Body of pancreas (tissue), 4 donors: ENCODE measurements around the gene ANKS1B.

Experiments used
- CTCF ChIP-seq, 7 experiments: fragments of 450-650 bp in 4 of 7; fragments of 200-600 bp in 3 of 7; sonication (generic) in 3 of 7; IDR thresholded peaks; one replicate each; pipeline ENCODE4 v1.5.1; 2016 to 2019; ENCODE audit warnings: antibody characterized with exemption in 7 of 7
- POLR2A ChIP-seq, 3 donors: fragments of 450-650 bp; IDR thresholded peaks; one replicate each; pipeline ENCODE4 v1.6.1; 2016; ENCODE audit warnings: antibody characterized with exemption in 3 of 3, mild to moderate bottlenecking in 2 of 3

- TF ChIP-seq CTCF (IDR thresholded peaks at IDR 0.05): no peak
- TF ChIP-seq POLR2A (IDR thresholded peaks at IDR 0.05): no peak
Observed at GRCh38 chr12:99618657-99619056, 366.1 kb downstream of the ANKS1B start.
